Stomach (tissue), 9 donors: ENCODE measurements around the gene CNTNAP5. TPM values are rescaled to one million over a fixed set of nuclear protein-coding genes. Genes with fewer than 3 reads are reported as not detected.

Experiments
- DNase-seq, 2 donors: peaks; one replicate each; pipeline versions ENCODE4 v3.0.0 to v3.0.0-alpha.2; 2013 to 2019
- H3K27ac ChIP-seq, 5 donors: fragments of 200-600 bp in 4 of 5; sonication (generic) in 4 of 5; one replicate each; pipeline ENCODE4 v1.5.1; 2013 to 2019; ENCODE audit warnings: mild to moderate bottlenecking in 1 of 5, moderate library complexity in 1 of 5
- H3K27me3 ChIP-seq, 3 donors: fragments of 200-600 bp; sonication (generic); one replicate each; pipeline ENCODE4 v1.5.1; 2017 to 2019; ENCODE audit warnings: mixed run types in 1 of 3
- H3K36me3 ChIP-seq, 4 donors: fragments of 200-600 bp; sonication (generic); 1 replicate in 3 of 4; 2 replicates in 1 of 4; pipeline ENCODE4 v1.5.1; 2016 to 2019
- H3K4me1 ChIP-seq, 4 donors: fragments of 200-600 bp; sonication (generic); one replicate each; pipeline ENCODE4 v1.5.1; 2016 to 2019
- H3K4me3 ChIP-seq, 4 donors: fragments of 200-600 bp; sonication (generic) in 3 of 4; one replicate each; pipeline ENCODE4 v1.5.1; 2016 to 2019; ENCODE audit warnings: mild to moderate bottlenecking in 1 of 4
- H3K9me3 ChIP-seq, 4 donors: fragments of 200-600 bp; sonication (generic); one replicate each; pipeline ENCODE4 v1.5.1; 2016 to 2019
- CTCF ChIP-seq, 7 experiments: fragments of 450-650 bp in 4 of 7; fragments of 200-600 bp in 3 of 7; sonication (generic) in 3 of 7; IDR thresholded peaks; one replicate each; pipeline ENCODE4 v1.5.1; 2016 to 2019; ENCODE audit warnings: antibody characterized with exemption in 7 of 7, control low read depth in 2 of 7, mild to moderate bottlenecking in 1 of 7
- EP300 ChIP-seq: sonication (generic); formaldehyde crosslinking; IDR thresholded peaks from one replicate; pipeline ENCODE4 v1.6.1; 2017; ENCODE audit warnings: antibody characterized with exemption
- POLR2A ChIP-seq, 4 donors: fragments of 450-650 bp; IDR thresholded peaks; one replicate each; pipeline ENCODE4 v1.6.1; 2016; ENCODE audit warnings: antibody characterized with exemption in 4 of 4, control low read depth in 2 of 4, mild to moderate bottlenecking in 1 of 4, moderate library complexity in 1 of 4
- POLR2AphosphoS5 ChIP-seq, 3 donors: sonication (generic); formaldehyde crosslinking; IDR thresholded peaks; one replicate each; pipeline ENCODE4 v1.6.1; 2016; ENCODE audit warnings: antibody characterized with exemption in 3 of 3
- WGBS, 5 donors: extraction: QIAGEN DNeasy Blood & Tissue Kit in 3 of 5; methylation state at CpG; one replicate each; pipeline versions ENCODE4 v1.1.5 to v1.1.7; 2013 to 2018; 5-methylcytosine and 5-hydroxymethylcytosine counted together
- intact Hi-C: fragments of 100-400 bp; cut with DNase I; formaldehyde crosslinking; loops from one replicate; pipeline ENCODE4 v1.15.1; 2023; ENCODE audit warnings: low total_unique reads
- polyA plus RNA-seq, 3 donors: library from polyadenylated mRNA; stranded (reverse); fragments of 200-250 nt; gene quantifications; one replicate each; pipeline ENCODE4 v1.2.3, GENCODE V29; 2013
- total RNA-seq, 5 donors: library from RNA; depleted of rRNA; stranded (reverse); fragments of >200 nt; gene quantifications; one replicate each; pipeline versions ENCODE4 v1.1.0 to v1.2.3, GENCODE V29; 2014 to 2016
- donor health status: healthy with polysubstance abuse.
- donor health status: Bipolar disorder and iron deficiency.
- donor health status: healthy.

Gene CNTNAP5
- total and polyA plus RNA-seq, 8 donors = 1.3 TPM; not detected in 7

GRCh38 chr2:124323321-124323720 is 298.2 kb downstream of the CNTNAP5 start:
- H3K4me1 ChIP-seq = no peaks in the 10 kb centered on the region
- no peaks in the 10 kb centered on the region for H3K36me3 ChIP-seq
- H3K27ac ChIP-seq = no peak overlapping the region
- 71 to 92% (median 82%) methylated on average over 2 of the region's 2 CpGs for WGBS, 5 donors
- TF ChIP-seq CTCF (IDR thresholded peaks at IDR 0.05) (no peak), POLR2A (IDR thresholded peaks at IDR 0.05) (no peak), POLR2AphosphoS5 (IDR thresholded peaks at IDR 0.05) (no peak), EP300 (no peak)
- no peaks in the 10 kb centered on the region for H3K27me3 ChIP-seq
- H3K9me3 ChIP-seq = no peaks in the 10 kb centered on the region
- H3K4me3 ChIP-seq = no peak overlapping the region
- intact Hi-C loops = no loop called here
- DNase-seq = no peak

GRCh38 chr2:124325667-124326440 is 300.8 kb downstream of the CNTNAP5 start:
- intact Hi-C loops = no loop called here
- no peaks in the 10 kb centered on the region for H3K4me1 ChIP-seq
- no peaks in the 10 kb centered on the region for H3K36me3 ChIP-seq
- no peak overlapping the region for H3K4me3 ChIP-seq
- 44 to 71% (median 52%) methylated on average over 3 of the region's 3 CpGs for WGBS, 5 donors
- no peak for TF ChIP-seq POLR2A (IDR thresholded peaks at IDR 0.05)
- TF ChIP-seq POLR2AphosphoS5 (IDR thresholded peaks at IDR 0.05) = no peak
- TF ChIP-seq CTCF (IDR thresholded peaks at IDR 0.05) = no peak
- no peak for TF ChIP-seq EP300
- DNase-seq = peak in 1 of 2 donors; percentile 19
- no peak overlapping the region for H3K27ac ChIP-seq
- no peaks in the 10 kb centered on the region for H3K27me3 ChIP-seq
- H3K9me3 ChIP-seq = no peaks in the 10 kb centered on the region

- no peaks in the 10 kb centered on the region for H3K9me3 ChIP-seq
- no peak for DNase-seq
- no peak for TF ChIP-seq POLR2A (IDR thresholded peaks at IDR 0.05)
- TF ChIP-seq EP300 = no peak
- TF ChIP-seq POLR2AphosphoS5 (IDR thresholded peaks at IDR 0.05) = no peak
- H3K4me1 ChIP-seq = no peaks in the 10 kb centered on the region
- no peaks in the 10 kb centered on the region for H3K27me3 ChIP-seq
- intact Hi-C loops = no loop called here
- no peak overlapping the region for H3K4me3 ChIP-seq
- no peaks in the 10 kb centered on the region for H3K36me3 ChIP-seq
- H3K27ac ChIP-seq = no peak overlapping the region
Measured at GRCh38 chr2:124327303-124327702, 302.2 kb downstream of the CNTNAP5 start.

- no peaks in the 10 kb centered on the region for H3K4me1 ChIP-seq
- 65 to 75% (median 67%) methylated on average over 3 of the region's 3 CpGs for WGBS, 5 donors
- H3K9me3 ChIP-seq = no peaks in the 10 kb centered on the region
- H3K4me3 ChIP-seq = no peak overlapping the region
- no peaks in the 10 kb centered on the region for H3K27me3 ChIP-seq
- intact Hi-C loops = no loop called here
- TF ChIP-seq POLR2AphosphoS5 (IDR thresholded peaks at IDR 0.05) (no peak), EP300 (no peak), POLR2A (IDR thresholded peaks at IDR 0.05) (no peak), CTCF (IDR thresholded peaks at IDR 0.05) (no peak)
- H3K27ac ChIP-seq = no peak overlapping the region
- no peaks in the 10 kb centered on the region for H3K36me3 ChIP-seq
- DNase-seq = no peak
Measured at GRCh38 chr2:124328397-124328796, 303.3 kb downstream of the CNTNAP5 start.

GRCh38 chr2:124333784-124334183 is 308.7 kb downstream of the CNTNAP5 start:
- Histone ChIP-seq H3K36me3 (no peaks in the 10 kb centered on the region), H3K4me3 (no peak overlapping the region), H3K27me3 (no peaks in the 10 kb centered on the region), H3K27ac (no peak overlapping the region), H3K9me3 (no peaks in the 10 kb centered on the region), H3K4me1 (no peaks in the 10 kb centered on the region)
- 65 to 84% (median 67%) methylated on average over 4 of the region's 4 CpGs for WGBS, 5 donors
- intact Hi-C loops = no loop called here
- TF ChIP-seq POLR2A (IDR thresholded peaks at IDR 0.05) (no peak), POLR2AphosphoS5 (IDR thresholded peaks at IDR 0.05) (no peak), EP300 (no peak), CTCF (IDR thresholded peaks at IDR 0.05) (no peak)
- DNase-seq = no peak
